HG03064 (cell line): ENCODE results near the gene MYOC.
A peak's percentile ranks its signal among the peaks of the same experiment; 100 is the strongest.

ENCODE experiments used
- ATAC-seq: cut with Tn5 transposase; IDR thresholded peaks from one replicate; pipeline ENCODE4 v1.9.1; 2021; ENCODE audit warnings: low read depth; ENCODE audit not compliant: unreplicated experiment

The MYOC gene

DNA sequence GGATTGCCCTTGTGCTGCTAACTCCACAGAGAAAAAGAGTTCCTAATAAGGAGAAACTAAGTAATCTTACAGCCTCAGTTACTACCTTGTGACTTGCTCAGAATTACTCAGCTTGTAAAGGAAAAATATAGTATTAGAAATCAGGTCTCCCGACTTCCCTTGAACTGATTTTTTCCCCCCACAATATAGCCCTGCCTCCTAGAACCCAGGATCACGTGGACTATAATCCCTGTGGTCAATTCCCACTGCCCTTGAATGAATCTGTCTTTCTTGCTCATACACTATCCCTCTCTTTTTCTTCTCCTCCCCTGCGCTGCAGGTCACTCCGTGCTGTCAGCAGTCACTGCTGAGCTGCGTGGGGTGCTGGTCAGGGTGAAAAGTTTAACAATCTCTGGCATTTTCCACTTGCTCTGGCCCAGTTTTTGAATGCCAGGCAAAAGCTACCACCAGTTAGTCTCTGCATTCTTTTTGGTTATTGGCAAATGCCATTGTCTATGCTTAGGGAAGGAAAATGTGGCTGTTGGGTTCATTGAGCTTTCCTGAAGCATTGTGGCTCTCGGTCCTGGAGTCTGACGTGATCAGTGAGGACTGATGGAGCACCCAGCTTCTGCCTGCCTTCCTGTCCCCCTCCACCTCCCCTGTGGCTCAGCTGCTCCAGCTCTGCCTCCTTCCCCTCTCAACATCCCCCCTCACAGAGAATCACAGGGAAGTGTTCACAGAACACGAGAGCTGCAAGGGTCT is 1.9 kb upstream of the MYOC start:
- no peak for ATAC-seq

DNA sequence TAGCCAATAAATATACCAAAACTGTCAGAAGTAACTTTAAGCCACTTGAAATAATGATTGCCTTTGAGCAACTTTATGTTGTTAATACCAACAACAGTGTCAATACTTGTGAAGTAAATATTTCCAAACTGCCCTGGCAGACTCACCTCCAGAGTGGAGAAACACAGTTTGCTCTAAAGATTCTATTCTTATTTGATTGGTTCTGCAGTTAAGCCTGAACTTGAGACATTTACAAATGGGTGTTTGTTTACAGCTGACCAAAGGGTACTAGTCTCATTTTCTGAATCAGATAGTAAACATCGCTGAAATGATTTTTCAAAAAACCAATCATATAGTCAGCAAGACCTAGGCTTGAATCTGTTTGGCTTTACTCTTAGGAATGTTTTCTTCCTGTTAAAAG is 1.3 kb upstream of the MYOC start:
- ATAC-seq = no peak

DNA sequence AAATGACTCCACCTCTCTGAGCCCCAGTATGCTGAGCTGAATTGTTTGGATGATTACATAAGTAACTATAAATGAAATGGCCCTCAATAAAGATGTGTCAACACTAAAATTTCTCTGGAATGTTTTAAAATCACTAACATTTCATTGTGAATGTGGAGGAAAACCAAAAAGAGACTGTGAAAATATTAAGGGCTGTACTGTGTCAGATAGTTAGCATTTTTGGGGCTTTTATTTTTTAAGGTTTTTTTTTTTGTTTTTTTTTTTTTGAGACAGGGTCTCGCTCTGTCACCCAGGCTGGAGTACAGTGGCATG is 6.3 kb downstream of the MYOC start:
- ATAC-seq = no peak

DNA sequence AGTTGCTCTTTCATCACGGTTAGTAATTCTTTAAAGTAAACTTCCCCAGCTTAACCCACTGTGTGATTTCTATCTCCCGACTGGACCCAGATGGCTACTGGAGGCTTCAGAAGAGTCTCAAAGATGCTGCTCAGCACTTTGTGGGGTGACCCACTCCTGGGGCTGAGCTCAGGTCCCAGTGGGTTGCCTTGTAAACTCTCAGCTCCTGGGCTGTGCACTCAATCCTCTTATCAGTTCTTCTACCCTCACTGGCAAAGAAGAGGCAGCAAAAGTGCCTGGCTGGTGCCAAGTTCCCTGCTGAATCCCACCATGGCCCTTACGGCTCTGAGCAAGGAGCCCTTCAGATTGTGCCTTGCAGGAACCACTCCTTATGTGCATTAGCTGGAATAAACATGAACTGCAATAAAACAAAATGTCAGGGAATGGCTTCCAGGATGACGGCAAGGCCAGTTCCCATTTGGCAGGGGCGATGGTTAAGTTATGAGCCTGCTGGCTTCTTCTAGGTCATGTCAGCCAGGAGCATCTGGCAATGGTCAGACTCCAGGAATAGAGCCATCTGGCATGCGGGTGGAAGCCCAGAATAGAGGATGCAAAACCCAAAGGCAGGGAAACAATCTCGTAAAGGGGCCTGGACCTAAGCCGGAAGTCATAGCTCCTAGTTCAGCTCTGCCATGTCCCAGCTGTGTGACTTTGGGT is 6.8 kb downstream of the MYOC start:
- no peak for ATAC-seq

DNA sequence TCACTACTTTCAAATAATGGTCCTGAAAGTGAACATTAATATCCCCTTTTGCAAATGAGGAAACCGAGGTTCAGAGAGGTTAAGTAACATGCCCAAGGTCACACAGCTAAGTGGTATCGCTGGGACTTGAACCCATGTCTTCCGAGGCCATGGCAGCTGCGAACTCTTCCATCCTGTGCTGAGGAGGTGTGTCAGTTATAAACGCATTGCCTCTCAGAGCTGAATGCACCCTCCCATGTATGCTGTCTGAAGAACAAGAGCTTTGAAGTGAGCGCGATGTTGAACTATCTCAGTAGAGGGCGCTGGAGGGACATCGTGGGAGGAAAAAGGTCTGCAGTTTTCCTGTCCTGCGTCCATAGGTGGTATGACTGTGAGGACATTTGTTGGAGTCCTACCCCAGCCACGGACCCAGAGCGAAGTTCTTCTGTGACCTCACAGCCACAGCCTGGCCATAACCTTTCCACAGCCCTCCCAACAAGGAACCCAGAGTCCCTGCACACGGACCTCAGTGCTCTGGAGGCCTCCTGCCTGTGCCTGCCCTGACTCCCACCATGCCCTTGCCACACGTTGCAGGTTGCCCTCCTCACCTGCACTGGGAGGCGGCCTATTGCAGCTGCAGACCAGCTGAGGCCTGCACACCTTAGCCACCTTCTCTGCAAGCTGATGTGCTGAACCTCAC is 7.5 kb downstream of the MYOC start:
- ATAC-seq = no peak

DNA sequence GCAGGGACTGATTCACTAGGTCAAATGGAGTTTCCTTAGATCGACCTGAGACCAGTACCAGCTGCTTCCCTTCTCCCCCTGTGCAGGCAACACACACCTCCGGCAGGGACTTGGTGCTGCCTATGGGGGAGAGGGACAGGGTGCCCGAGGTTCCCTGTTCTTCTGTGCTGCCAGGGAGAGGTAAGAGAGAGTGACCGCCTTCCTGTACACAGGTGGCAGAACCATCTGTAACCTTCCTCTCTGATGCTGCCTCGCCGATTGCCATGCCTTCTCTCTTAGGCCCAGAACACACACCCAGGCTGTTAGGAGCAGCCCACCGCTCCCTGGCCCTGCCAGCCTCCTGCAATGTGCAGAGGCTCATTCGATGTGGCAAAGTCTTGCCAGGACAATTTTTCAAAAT is 9.3 kb downstream of the MYOC start:
- no peak for ATAC-seq

DNA sequence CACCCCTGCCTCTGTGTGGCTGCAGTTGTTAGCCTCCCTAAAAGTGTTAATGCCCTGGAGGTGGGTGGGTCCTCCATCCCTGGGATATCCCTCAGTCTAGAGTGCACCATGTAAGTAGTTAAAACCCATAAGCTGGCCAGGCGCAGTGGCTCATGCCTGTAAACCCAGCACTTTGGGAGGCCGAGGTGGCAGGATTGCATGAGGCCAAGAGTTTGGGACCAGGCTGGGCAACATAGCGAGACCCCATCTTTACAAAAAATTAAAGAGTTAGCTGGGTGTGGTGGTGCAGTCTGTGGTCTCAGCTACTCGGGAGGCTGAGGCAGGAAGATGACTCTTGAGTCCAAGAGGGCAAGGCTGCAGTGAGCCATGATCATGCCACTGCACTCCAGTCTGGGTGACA is 10.3 kb downstream of the MYOC start:
- no peak for ATAC-seq

DNA sequence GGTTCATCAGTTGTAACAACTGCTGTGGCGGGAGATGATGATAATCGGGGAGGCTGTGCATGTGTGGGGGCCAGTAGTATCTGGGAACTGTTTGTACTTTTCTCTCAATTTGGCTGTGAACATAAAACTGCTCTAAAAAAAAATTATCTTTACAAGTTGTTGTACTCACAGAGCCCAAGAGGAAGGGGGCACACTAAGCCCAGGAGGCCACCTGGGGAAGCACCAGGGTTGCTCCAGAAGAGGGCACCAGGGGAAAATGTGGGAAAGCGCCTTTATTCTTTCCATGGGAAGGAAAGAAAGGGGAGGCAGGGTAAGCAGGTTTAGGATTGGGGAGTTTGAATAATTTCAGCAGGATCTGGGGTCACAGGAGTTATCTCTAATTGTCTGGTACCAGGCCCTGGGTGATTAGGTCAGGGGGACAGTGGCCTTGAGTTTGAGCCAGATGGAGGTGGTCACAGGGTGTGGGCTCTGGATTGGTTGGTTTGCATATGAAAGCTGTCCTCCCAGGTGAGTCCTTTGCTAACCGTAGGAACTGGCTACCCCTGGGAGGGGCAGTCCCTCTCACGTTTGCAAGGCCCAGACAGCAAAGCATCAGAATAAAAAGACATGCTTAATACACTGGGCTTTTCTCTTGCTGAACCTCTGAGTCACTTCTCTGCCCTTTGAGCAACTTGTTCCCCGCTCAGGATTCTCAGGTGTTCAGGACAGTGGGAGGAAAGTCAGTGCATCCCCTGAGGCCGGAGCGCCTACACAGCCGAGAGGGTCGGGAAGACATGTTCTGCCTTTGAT is 11.2 kb downstream of the MYOC start:
- no peak for ATAC-seq

DNA sequence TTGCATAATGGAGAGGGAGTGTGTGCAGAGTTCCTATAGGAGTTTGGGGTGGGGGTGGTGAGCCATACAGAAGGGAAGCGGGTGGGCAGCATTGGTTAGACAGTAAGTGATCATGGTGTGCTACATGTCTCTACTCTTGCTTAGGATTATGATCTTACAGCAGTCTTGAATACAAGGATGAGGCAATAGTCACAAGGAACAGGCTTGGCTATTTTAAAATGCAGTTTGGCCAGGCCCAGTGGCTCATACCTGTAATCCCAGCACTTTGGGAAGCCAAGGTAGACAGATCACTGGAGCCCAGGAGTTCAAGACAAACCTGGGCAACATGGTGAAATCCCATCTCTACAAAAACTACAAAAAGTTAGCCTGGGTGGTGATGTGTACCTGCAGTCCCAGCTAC is 12.3 kb downstream of the MYOC start:
- ATAC-seq = no peak

DNA sequence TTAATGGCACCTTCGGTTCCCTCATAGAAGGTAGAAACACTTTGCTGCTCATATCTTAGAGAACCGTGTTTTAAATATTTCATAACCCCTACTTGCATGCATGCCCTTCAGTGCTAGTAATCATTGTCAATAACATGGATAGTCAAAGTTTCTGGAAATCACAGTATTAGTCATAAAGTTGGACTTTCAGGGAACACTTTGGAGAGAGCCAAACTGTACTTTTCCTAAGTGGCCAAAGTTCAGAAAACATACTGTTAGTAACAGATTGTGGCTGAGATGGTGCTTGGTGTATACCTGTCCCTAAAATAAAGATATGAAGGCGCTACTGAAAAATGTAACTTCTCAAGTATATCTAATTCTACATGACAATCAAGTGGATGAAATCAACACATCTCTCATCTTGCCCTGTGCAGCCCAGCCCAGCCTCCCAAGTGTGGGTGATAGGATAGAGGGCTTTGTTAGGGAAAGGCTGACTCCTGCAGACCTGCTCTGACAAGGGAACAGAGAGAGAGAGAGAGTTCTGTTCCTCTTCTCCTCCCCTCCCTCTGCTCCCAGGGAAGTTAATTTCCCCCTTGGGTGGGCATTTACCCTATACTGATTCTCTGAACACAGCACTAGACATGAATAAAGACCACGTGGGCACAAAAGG is 14.4 kb downstream of the MYOC start:
- ATAC-seq = no peak

DNA sequence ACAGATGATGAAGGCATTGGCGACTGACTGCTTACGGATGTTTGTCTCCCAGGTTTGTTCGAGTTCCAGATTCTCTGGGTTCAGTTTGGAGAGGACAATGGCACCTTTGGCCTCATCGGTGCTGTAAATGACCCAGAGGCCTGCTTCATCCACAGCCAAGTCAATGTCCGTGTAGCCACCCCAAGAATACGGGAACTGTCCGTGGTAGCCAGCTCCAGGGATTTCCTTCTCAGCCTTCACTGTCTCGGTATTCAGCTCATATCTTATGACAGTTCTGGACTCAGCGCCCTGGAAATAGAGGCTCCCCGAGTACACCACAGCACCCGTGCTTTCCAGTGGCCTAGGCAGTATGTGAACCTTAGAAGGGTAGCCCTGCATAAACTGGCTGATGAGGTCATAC is 16.3 kb downstream of the MYOC start:
- no peak for ATAC-seq

DNA sequence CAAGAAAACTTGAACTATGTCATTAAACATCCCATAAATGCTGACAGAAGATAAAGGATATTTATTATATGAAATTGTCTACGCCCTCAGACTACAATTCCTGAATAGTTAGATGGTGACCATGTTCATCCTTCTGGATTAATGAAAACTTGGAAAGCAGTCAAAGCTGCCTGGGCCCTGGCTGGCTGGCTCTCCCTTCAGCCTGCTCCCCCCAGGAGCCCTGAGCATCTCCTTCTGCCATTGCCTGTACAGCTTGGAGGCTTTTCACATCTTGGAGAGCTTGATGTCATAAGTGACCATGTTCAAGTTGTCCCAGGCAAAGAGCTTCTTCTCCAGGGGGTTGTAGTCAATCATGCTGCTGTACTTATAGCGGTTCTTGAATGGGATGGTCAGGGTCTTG is 16.8 kb downstream of the MYOC start:
- no peak for ATAC-seq

DNA sequence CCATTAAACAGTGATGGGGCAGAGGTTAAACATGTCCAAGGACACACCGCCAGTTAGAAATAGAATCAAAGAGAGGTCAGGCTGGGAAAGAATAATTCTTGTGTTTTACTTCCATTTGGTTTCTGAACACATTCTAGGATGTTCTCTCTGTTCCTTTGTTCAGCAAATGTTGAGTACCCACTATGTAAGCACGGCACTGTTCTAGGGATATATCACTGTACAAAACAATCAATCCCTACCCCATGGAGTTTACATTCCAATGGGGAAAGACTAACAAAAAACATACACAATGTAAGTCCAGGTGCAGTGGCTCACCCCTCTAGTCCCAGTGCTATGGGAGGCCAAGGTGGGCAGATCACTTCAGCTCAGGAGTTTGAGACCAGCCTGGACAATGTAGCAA is 24.3 kb downstream of the MYOC start:
- ATAC-seq = no peak

DNA sequence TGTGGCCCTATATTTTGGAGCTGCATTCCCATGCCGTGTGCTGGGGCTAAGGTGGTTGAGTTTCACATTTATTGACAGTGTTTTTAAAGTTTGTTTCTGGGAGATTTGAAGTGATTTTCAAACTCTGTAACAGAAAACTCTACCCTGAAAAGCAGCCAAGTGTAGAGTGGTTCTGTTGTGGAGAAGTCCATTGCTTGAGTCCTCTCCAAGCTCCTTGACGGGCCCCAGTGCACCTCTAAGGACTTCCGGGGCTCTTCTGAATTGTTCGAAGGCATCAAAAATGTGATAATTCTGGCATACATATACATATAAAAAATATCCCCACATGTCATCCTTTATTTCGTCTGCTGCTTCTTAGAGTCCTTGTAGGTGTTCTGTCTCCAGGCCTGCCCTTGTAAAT is 25.5 kb downstream of the MYOC start:
- ATAC-seq = no peak

DNA sequence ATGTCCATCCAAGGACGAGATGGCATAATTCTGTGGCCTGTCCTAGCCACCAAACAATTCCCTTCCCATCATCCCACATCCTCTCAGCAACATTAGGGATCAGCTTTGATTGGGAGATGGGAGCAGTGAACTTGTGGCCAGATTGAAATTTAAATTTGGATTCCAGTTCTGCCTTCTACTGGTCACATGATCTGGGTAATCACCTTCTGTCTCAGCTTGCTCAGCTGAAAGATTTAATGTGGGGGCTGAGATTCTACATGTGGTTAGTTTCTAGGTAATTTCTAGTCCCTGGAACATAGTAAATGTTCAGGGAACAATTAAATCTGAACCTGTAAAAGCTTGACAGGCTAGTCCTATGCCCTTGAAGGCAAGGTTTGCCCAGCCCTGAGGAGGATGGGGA is 27.3 kb downstream of the MYOC start:
- ATAC-seq = no peak

DNA sequence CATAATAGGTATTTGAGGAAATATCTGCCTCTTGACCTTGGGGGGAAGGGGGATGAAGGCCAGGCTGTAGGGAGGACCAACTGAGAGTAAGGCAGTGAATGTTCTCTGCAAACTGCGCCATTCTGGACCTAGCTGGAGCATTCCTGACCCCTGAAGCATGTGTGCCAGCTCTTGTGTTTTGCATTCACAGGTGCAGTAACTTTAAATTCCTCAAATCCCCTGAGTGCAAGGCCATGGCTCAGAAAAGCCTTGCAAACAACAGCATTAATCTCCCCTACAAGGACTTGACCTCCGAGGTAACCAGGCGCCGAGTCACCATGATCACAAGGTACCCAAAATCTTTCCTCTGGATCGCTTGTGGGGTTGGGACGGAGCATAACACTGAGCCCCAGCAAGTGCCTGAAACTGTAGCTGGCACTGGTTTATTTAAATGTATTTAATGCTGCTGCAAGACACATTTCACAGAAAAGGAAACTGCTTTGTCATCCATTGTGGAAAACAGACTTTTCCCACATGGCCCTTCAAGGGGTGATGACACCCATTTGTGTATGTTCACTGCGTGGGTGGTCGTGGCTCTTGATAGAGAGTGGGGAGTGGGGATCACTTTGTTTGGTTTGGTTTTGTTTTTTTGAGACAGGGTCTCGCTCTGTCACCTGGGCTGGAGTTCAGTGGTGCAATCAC is 28.7 kb downstream of the MYOC start:
- ATAC-seq = no peak

DNA sequence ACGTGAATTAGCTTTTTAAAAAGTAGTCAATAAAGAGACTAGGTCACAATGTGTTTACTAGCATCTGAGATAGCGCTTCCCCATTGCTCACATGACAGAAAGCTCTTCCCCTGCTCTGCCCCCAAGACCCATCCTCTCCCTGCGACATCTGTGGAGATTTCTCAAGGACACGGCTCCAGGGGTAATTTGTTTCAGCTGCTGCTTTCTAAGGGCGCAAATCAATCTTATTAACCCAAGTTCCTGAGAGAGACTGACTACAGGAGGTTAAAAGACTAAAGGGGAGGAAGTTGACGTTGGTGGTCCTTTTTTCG is 30.4 kb downstream of the MYOC start, which contains the start of gene MYOCOS:
MYOCOS (plus strand) TSS at position 92 of the 311 bp plus-strand sequence. CDS start 1,641 bp downstream, outside the sequence.
- ATAC-seq = no peak

DNA sequence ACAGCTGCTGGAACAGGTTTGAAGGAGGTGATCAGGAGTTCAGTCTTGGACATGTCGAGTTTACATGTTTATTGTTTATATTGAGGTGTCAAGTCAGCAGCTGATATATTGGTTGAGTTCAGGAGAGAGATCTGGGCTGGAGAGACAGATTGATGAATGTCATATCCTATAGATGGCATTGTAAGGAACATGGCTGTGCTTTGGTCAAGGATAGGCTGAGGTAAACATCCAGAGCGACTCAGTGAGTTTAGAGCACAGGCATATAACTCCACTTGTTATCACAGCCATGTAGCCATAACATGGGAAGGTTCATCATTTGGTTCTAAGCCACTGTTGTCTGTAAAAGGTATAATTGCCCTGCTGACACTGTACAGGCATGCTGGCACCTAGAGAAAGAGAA is 35.9 kb downstream of the MYOC start:
- ATAC-seq = no peak

DNA sequence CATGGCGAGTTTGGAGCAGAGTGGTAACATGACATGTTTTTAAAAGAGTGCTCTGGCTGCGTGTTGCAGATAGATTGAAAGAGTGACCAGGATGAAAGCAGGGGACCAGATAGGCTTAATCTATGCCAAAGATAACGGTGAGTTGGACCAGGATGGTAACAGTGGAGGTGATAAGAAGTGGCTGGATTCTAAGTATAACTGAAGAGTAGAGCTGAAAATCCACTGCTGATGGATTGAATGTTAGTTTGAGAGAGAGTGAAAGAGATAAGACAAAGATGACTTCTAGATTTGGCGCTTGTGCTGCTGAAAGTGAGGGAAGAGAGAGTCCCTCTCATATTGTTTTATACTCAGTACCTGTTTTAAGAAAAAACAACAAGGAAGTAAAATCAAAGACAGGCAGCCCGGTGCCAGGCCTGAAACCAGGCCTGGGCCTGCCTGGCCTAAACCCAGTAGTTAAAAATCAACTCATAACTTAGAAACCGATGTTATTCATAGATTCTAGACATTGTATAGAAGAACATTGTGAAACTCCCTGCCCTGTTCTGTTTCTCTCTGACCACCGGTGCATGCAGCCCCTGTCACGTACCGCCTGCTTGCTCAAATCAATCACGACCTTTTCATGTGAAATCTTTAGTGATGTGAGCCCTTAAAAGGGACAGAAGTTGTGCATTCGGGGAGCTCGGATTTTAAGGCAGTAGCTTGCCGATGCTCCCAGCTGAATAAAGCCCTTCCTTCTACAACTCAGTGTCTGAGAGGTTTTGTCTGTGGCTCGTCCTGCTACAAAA is 37.2 kb downstream of the MYOC start:
- ATAC-seq = peak; percentile 38

DNA sequence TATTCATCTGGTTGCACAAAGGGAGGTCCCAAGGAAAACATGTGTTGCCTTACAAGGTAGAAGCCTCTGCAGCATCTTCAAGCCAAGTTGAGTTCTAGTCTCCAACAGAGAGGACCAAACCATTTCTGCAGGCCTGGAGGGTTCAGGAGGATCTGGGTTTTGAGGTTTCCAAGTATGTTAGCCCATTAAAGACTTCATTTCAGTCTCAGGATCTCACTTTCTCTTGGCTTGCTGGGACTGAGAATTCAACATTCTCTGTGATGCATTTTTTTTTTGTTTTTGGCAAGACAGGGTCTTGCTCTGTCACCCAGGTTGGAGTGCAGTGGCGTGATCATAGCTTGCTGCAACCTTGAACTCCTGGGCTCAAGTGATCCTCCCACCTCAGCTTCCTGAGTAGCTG is 39.2 kb downstream of the MYOC start:
- ATAC-seq = no peak
